ENCODE results near the gene CD6.

Gene CD6

DNA sequence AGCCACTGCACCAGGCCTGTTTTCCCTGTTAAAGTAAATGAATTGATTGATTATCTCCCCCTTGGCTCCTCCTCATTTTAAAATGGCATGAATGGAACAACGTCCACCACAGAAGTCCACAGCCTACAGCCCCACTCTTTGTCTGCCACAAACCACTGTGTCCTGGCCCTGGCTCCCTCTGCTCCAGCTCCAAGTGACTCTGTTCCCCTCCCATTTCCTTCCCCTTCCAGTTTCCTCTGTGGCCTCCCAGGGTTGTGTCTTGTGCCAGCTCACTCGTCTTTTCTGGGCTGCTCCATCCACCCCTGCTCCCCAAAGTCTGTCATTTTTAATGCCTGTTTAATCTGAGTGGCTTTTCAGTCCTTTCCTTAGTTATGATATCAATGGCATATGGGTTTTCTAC lies 78.4 kb downstream of the CD6 start:
- Histone ChIP-seq H3K27me3 (ENCODE audit: control insufficient read depth, insufficient read depth, low read length) (peaks cover 7% of the 10 kb centered on the region), H3K9me3 (ENCODE audit: control insufficient read depth, low read length) (no peaks in the 10 kb centered on the region), H3K9ac (ENCODE audit: low read length) (no peak overlapping the region), H3K4me1 (ENCODE audit: control insufficient read depth, insufficient read depth, low read length) (no peaks in the 10 kb centered on the region), H3K4me3 (ENCODE audit: low read length) (no peak overlapping the region), H3K36me3 (ENCODE audit: control insufficient read depth, insufficient read depth, low read length) (no peaks in the 10 kb centered on the region)

DNA sequence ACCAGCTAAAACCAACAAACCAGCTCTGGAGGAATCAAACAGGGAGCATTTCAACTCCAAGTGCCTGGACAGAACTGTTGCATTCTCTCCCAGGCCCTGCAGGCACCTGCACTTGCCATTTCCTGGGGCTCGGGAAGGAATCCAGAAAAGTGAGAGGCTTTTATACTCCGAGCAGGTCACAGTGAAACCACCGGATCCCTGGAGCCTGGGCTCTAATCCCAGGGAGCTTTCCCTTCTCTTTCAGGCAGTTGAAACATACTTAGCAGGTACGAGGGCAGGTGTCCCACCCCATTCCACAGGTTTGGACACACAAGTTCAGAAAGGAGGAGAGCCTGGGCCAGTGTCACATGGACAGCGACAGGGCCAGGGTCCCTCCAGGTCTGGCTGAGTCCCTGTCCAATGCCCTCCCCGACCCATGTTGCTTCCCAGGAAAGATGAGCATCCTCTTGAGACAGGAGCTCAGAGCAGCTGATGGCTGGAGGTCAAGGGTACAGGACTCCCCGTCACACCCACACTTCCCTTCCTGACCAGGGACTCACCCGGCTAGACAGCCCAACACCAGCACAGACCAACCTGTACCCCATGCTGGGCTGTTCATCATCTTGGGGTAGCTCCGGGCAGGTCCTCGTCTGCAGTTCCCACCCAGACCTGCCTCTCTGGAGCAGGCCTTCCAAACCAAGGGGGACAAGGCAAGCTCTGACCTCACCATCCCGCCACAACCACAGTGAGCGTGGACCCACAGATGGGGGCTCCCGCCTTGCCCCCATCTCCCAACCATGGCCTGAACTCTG lies 80.9 kb downstream of the CD6 start:
- peaks cover 7% of the 10 kb centered on the region for H3K27me3 ChIP-seq (ENCODE audit: control insufficient read depth, insufficient read depth, low read length)
- H3K9me3 ChIP-seq (ENCODE audit: control insufficient read depth, low read length), result no peaks in the 10 kb centered on the region
- no peak overlapping the region for H3K9ac ChIP-seq (ENCODE audit: low read length)
- H3K4me3 ChIP-seq (ENCODE audit: low read length), result no peak overlapping the region
- peaks cover 5% of the 10 kb centered on the region for H3K4me1 ChIP-seq (ENCODE audit: control insufficient read depth, insufficient read depth, low read length)
- H3K36me3 ChIP-seq (ENCODE audit: control insufficient read depth, insufficient read depth, low read length), result no peaks in the 10 kb centered on the region

DNA sequence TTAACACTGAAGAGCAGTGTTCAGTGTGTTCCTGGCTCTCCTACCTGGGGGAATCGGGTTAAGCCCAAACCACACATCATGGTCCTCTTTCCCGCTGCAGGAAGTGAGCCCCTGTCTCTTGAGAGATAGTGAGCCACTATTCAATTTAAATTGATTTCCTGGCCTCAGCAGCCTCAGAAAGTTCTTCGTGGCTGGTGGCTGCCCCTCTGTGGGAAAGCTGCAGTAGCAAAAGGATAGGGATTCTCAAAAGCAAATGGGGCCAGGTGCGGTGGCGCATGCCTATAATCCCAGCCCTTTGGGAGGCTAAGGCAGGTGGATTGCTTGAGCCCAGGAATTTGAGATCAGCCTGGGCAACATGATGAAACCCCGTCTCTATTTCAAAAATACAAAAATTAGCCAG lies 81.7 kb downstream of the CD6 start:
- Histone ChIP-seq H3K4me3 (ENCODE audit: low read length) (no peak overlapping the region), H3K9ac (ENCODE audit: low read length) (no peak overlapping the region), H3K4me1 (ENCODE audit: control insufficient read depth, insufficient read depth, low read length) (peaks cover 5% of the 10 kb centered on the region), H3K36me3 (ENCODE audit: control insufficient read depth, insufficient read depth, low read length) (no peaks in the 10 kb centered on the region), H3K9me3 (ENCODE audit: control insufficient read depth, low read length) (no peaks in the 10 kb centered on the region), H3K27me3 (ENCODE audit: control insufficient read depth, insufficient read depth, low read length) (no peaks in the 10 kb centered on the region)

DNA sequence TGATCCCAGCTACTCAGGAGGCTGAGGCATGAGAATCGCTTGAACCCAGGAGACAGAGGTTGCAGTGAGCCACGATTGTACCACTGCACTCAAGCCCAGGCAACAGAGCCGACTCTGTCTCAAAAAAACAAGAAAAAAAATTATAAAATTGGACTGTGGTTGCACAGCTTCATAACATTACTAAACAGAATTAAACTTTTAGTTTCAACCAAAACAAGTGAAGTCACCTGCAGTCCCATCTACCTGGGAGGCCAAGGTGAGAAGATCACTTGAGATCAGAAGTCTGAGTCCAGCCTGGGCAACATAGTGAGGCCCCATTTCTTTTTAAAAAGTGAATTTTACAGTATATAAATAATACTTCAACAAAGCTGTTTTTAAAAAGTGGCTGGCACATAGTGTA lies 83.0 kb downstream of the CD6 start:
- Histone ChIP-seq H3K36me3 (ENCODE audit: control insufficient read depth, insufficient read depth, low read length) (no peaks in the 10 kb centered on the region), H3K27me3 (ENCODE audit: control insufficient read depth, insufficient read depth, low read length) (no peaks in the 10 kb centered on the region)

DNA sequence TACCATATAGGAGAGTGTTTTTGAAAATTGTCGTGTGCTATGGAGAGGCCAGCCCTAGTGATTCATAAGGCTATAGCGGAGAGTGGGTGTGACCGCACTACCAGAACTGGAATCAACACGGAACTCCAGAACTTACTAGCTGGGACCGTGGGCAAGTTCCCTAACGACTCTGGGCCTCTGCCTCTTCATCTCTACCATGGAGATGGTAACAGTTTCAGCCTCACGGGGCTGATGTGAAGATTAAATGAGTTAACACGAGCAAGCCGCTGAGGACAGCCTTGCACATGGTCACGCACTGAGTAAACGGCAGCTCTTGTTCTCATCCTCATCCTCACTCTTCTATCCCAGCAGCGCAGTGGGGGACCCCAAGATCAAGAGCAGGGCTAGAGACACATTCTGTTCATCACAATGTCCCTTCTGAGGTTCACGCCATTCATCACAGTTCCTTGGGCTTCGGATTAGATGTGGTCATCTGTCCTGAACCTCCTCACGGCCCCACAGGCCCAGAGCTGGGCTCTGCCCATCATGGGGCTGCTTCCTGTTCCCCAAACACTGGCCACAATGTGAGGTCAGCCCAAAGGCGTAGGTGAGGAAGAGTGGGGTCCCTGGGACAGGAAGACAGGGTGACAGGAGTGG lies 83.6 kb downstream of the CD6 start:
- no peak overlapping the region for H3K9ac ChIP-seq (ENCODE audit: low read length)
- no peaks in the 10 kb centered on the region for H3K9me3 ChIP-seq (ENCODE audit: control insufficient read depth, low read length)
- no peaks in the 10 kb centered on the region for H3K36me3 ChIP-seq (ENCODE audit: control insufficient read depth, insufficient read depth, low read length)
- no peaks in the 10 kb centered on the region for H3K27me3 ChIP-seq (ENCODE audit: control insufficient read depth, insufficient read depth, low read length)
- H3K4me1 ChIP-seq (ENCODE audit: control insufficient read depth, insufficient read depth, low read length), result peaks cover 5% of the 10 kb centered on the region
- no peak overlapping the region for H3K4me3 ChIP-seq (ENCODE audit: low read length)

More for the DNA sequence above, 83.0 kb downstream of the CD6 start:
- no peak overlapping the region for H3K9ac ChIP-seq (ENCODE audit: low read length)
- H3K4me1 ChIP-seq (ENCODE audit: control insufficient read depth, insufficient read depth, low read length), result peaks cover 5% of the 10 kb centered on the region
- no peak overlapping the region for H3K4me3 ChIP-seq (ENCODE audit: low read length)
- H3K9me3 ChIP-seq (ENCODE audit: control insufficient read depth, low read length), result no peaks in the 10 kb centered on the region

DNA sequence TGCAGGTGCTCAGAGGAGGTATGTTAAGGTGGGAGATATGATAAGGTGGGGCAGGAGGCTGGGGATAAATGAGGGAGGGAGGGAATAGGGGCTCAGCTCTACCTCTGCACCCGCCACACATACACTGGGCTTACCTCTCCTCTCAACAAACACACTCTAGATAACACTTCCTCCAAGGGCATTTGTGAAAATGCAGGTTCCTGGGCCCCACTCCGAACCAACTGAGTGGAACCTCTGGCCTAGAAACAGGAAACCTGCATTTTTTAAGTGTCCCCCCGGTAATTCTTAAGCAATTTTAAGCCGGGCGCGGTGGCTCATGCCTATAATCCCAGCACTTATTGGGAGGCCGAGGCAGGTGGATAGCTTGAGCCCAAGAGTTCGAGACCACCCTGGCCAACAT lies 84.3 kb downstream of the CD6 start:
- Histone ChIP-seq H3K36me3 (ENCODE audit: control insufficient read depth, insufficient read depth, low read length) (no peaks in the 10 kb centered on the region), H3K9me3 (ENCODE audit: control insufficient read depth, low read length) (no peaks in the 10 kb centered on the region), H3K9ac (ENCODE audit: low read length) (no peak overlapping the region), H3K4me1 (ENCODE audit: control insufficient read depth, insufficient read depth, low read length) (peaks cover 5% of the 10 kb centered on the region), H3K4me3 (ENCODE audit: low read length) (no peak overlapping the region), H3K27me3 (ENCODE audit: control insufficient read depth, insufficient read depth, low read length) (no peaks in the 10 kb centered on the region)

DNA sequence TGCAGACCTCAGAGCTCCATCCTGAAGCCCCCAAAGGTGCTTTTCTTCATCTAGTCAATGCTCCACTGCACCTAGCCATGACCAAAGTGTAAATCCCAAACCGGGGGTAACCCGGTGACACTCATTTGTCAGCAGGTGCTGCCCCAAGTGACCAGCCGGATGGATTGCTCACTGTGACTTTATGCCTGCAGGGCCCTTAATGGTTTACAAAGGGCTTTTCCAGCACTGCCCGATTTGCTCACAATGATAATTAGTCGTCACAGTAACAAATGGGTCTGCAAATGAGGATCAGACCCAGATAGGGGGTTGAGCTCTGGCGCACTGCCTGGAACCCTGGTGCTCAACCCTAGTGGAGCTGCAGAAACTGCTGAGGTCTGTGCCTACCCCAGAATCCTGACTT lies 85.1 kb downstream of the CD6 start:
- H3K36me3 ChIP-seq (ENCODE audit: control insufficient read depth, insufficient read depth, low read length), result no peaks in the 10 kb centered on the region
- peaks cover 10% of the 10 kb centered on the region for H3K4me1 ChIP-seq (ENCODE audit: control insufficient read depth, insufficient read depth, low read length)
- no peak overlapping the region for H3K4me3 ChIP-seq (ENCODE audit: low read length)
- H3K27me3 ChIP-seq (ENCODE audit: control insufficient read depth, insufficient read depth, low read length), result no peaks in the 10 kb centered on the region
- H3K9ac ChIP-seq (ENCODE audit: low read length), result no peak overlapping the region
- no peaks in the 10 kb centered on the region for H3K9me3 ChIP-seq (ENCODE audit: control insufficient read depth, low read length)

DNA sequence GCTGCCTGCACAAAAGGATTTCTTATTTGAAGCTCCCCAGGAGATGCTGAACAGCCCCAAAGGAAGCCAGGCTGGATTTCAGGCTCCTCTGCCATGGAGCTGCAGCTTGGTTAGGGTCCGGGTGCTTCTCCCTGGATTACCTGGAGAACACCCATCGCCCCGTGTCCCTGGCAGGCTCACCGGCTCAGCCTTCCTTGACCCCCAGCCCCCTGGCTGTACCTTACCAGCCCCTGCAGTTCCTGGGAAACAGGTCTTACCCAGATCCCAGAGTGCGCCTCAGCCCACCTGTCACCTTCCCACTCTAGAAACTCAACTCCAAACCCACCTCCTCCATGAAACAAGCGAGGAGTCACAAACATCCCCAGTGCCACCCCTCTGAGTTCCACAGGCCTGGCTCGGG lies 85.5 kb downstream of the CD6 start:
- Histone ChIP-seq H3K27me3 (ENCODE audit: control insufficient read depth, insufficient read depth, low read length) (no peaks in the 10 kb centered on the region), H3K4me3 (ENCODE audit: low read length) (no peak overlapping the region), H3K9ac (ENCODE audit: low read length) (no peak overlapping the region), H3K36me3 (ENCODE audit: control insufficient read depth, insufficient read depth, low read length) (no peaks in the 10 kb centered on the region), H3K9me3 (ENCODE audit: control insufficient read depth, low read length) (no peaks in the 10 kb centered on the region), H3K4me1 (ENCODE audit: control insufficient read depth, insufficient read depth, low read length) (peaks cover 13% of the 10 kb centered on the region)

DNA sequence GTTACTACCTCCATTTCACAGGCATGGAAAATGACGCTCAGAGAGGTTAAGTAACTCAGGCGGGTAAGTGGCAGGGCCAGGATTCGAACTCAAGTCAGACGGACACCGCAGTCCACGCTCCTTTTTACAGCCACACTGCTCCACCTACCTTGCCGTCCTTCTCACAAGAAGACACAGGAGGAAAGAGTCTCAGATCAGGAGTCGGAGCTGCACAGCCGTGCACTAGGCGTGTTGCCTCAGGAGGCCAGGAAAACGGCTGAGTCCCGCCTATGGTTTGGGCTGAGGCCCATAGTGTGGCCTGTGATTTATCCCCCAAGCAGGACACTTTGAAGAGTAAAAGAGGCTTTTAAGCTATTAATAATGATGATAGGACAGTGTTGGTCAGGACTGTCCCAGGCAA lies 86.1 kb downstream of the CD6 start:
- Histone ChIP-seq H3K4me3 (ENCODE audit: low read length) (no peak overlapping the region), H3K9me3 (ENCODE audit: control insufficient read depth, low read length) (no peaks in the 10 kb centered on the region), H3K4me1 (ENCODE audit: control insufficient read depth, insufficient read depth, low read length) (peaks cover 13% of the 10 kb centered on the region), H3K27me3 (ENCODE audit: control insufficient read depth, insufficient read depth, low read length) (no peaks in the 10 kb centered on the region), H3K9ac (ENCODE audit: low read length) (no peak overlapping the region), H3K36me3 (ENCODE audit: control insufficient read depth, insufficient read depth, low read length) (no peaks in the 10 kb centered on the region)

DNA sequence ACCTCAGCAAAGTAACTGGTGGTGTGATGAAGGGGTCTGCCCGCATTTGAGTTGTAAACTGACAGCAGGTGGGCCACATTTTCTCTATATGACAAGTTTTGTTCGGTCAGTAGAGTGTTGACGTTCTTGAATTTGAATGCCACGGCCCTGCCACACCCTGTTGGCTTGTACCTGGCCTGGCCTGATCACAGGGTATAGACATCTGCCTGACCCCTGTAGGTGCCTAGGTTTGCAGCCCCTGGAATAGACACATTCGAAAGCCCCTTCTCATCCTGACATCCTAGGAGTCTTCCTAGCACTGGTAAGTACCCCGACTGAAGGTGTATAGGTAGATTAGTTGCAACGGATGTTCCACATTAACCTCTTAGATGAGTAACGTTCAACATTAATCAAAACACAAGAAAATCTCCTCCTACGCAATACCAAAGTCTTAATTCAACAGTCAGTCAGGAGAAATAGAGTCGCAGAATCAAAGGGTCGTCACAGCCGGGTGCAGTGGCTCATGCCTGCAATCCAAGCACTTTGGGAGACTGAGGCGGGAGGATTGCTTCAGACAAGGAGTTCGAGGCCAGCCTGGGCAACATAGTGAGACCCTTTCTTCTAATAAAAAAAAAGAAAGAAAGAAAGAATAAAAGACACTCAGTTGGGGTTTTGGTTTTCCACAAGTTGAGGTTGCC lies 87.2 kb downstream of the CD6 start:
- no peaks in the 10 kb centered on the region for H3K36me3 ChIP-seq (ENCODE audit: control insufficient read depth, insufficient read depth, low read length)
- H3K4me1 ChIP-seq (ENCODE audit: control insufficient read depth, insufficient read depth, low read length), result peaks cover 13% of the 10 kb centered on the region
- H3K9ac ChIP-seq (ENCODE audit: low read length), result no peak overlapping the region
- H3K27me3 ChIP-seq (ENCODE audit: control insufficient read depth, insufficient read depth, low read length), result no peaks in the 10 kb centered on the region
- no peak overlapping the region for H3K4me3 ChIP-seq (ENCODE audit: low read length)
- H3K9me3 ChIP-seq (ENCODE audit: control insufficient read depth, low read length), result no peaks in the 10 kb centered on the region

DNA sequence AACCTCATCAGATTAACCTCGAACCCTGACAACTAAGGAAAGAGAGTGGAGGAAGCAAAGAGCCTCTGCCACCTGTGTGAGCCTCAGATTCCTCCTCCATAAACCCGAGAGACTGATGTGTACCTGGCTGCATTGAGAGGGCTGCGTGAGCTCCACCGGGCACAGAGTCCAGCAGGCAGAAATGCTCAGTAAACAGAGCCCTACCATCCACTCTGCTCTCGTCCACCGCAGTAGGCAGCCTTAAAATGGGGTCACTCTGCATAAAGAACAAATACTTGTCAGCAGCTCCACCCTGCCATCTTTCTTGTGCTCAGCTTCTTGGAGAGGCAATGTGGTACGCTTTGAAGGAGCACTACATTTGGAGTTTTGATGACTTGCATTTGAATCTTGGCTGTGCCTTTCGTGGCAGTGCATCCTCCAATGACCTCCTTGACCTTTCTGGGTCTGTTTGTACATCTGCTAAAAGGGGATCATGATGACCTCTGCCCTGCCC lies 87.8 kb downstream of the CD6 start:
- no peaks in the 10 kb centered on the region for H3K9me3 ChIP-seq (ENCODE audit: control insufficient read depth, low read length)
- no peaks in the 10 kb centered on the region for H3K36me3 ChIP-seq (ENCODE audit: control insufficient read depth, insufficient read depth, low read length)
- H3K4me1 ChIP-seq (ENCODE audit: control insufficient read depth, insufficient read depth, low read length), result peaks cover 13% of the 10 kb centered on the region
- H3K9ac ChIP-seq (ENCODE audit: low read length), result no peak overlapping the region
- no peak overlapping the region for H3K4me3 ChIP-seq (ENCODE audit: low read length)
- H3K27me3 ChIP-seq (ENCODE audit: control insufficient read depth, insufficient read depth, low read length), result no peaks in the 10 kb centered on the region

Measured in mucosa of stomach (tissue), 1 donor.